GM06990 (cell line): ENCODE measurements around the gene ITGB8.

Source experiments
- DNase-seq: peaks from one replicate; pipeline ENCODE4 v3.0.0-alpha.2; 2011; ENCODE audit not compliant: insufficient read length; ENCODE audit errors: extremely low read depth
- H3K27me3 ChIP-seq: replicated peaks from 2 replicates; pipeline ENCODE4 v1.6.0; 2011; ENCODE audit warnings: low read length; ENCODE audit not compliant: control insufficient read depth, insufficient read depth
- H3K36me3 ChIP-seq: 2 replicates; pipeline ENCODE4 v1.5.1; 2011; ENCODE audit warnings: low read length; ENCODE audit not compliant: control insufficient read depth, insufficient read depth
- H3K4me3 ChIP-seq: replicated peaks from 2 replicates; pipeline ENCODE4 v1.5.1; 2011; ENCODE audit warnings: low read depth, mild to moderate bottlenecking, control low read depth, low read length
- TF ChIP-seq, protein P1 (sequence below): IDR thresholded peaks from 2 replicates; pipeline ENCODE4 v1.5.1; 2011; ENCODE audit warnings: low read length, control low read depth, mild to moderate bottlenecking, inconsistent platforms; ENCODE audit not compliant: insufficient read depth, poor library complexity, severe bottlenecking

Gene ITGB8

DNA sequence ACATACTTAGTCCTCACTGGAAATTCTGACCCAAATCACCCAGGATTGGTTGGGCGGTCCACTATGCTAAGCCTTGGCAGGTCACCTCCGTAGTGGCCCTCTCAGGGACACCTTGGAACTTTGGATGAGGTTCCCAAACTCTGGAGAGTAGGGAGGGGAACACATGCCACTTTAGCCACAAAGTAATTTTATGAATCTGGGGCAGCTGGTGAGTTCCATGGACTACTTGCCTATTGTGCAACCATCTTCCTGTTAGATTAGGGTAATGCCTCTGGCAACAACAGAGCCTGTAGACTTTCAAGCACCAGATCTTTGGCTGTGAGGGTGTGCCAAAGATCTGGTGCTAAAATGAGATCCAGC is 77.7 kb downstream of the ITGB8 start:
- Histone ChIP-seq H3K27me3 (no peaks in the 10 kb centered on the region), H3K4me3 (no peak overlapping the region), H3K36me3 (no peaks in the 10 kb centered on the region)
- DNase-seq: no peak
- TF ChIP-seq, protein P1, sequence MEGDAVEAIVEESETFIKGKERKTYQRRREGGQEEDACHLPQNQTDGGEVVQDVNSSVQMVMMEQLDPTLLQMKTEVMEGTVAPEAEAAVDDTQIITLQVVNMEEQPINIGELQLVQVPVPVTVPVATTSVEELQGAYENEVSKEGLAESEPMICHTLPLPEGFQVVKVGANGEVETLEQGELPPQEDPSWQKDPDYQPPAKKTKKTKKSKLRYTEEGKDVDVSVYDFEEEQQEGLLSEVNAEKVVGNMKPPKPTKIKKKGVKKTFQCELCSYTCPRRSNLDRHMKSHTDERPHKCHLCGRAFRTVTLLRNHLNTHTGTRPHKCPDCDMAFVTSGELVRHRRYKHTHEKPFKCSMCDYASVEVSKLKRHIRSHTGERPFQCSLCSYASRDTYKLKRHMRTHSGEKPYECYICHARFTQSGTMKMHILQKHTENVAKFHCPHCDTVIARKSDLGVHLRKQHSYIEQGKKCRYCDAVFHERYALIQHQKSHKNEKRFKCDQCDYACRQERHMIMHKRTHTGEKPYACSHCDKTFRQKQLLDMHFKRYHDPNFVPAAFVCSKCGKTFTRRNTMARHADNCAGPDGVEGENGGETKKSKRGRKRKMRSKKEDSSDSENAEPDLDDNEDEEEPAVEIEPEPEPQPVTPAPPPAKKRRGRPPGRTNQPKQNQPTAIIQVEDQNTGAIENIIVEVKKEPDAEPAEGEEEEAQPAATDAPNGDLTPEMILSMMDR: no peak

DNA sequence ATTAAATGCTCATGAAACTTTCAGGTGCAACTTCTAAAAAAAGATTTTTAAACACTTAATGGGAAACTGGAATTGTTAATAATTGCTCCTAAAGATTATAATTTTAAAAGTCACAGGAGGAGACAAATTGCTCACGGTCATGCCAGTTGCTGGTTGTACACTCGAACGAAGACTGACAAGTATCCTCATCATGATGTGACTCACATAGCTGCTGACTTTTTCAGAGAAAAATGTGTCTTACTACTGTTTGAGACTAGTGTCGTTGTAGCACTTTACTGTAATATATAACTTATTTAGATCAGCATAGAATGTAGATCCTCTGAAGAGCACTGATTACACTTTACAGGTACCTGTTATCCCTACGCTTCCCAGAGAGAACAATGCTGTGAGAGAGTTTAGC is 79.3 kb downstream of the ITGB8 start:
- no peak for DNase-seq
- H3K4me3 ChIP-seq: no peak overlapping the region
- no peaks in the 10 kb centered on the region for H3K27me3 ChIP-seq
- TF ChIP-seq, protein P1: no peak
- H3K36me3 ChIP-seq: no peaks in the 10 kb centered on the region

DNA sequence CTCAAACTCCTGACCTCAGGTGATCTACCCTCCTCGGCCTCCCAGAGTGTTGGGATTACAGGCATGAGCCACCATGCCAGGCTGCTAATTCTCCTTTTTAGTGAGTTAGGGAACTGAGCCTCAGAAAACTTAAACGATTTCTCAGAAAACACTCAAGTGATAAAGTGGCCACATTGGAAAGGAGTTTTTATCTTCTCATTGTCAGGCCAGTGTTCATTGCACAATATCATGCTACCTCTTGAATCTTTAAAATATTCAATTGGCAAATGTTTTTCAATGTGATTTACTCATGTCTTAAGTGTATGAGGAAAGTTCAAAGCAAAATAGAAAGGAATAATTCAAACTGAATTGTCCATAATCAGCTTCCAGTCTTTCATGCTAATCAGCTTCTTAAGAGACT is 80.7 kb downstream of the ITGB8 start:
- Histone ChIP-seq H3K36me3 (no peaks in the 10 kb centered on the region), H3K4me3 (no peak overlapping the region)
- TF ChIP-seq, protein P1: no peak

DNA sequence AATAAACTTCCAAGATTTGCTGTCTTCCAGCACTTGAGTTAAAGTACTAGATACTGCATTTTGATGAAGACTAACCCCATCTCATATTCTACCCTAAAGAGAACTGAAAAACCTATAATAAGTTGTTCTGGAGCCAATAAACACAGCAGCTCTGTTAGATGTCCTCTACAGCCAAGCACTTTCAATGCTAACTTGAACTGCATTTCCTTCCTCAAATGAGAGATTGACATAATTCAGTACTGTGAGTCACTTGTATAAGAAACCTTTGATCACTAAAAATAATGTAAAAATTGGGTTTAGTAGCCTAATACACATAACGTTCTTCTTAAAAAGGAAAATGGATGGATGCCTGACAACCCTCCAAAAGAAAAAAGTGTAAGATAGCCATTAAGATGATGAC is 81.3 kb downstream of the ITGB8 start:
- H3K27me3 ChIP-seq: no peaks in the 10 kb centered on the region
- DNase-seq: no peak
- TF ChIP-seq, protein P1: no peak
- no peak overlapping the region for H3K4me3 ChIP-seq
- no peaks in the 10 kb centered on the region for H3K36me3 ChIP-seq

More for the DNA sequence above, 80.7 kb downstream of the ITGB8 start:
- no peak for DNase-seq
- no peaks in the 10 kb centered on the region for H3K27me3 ChIP-seq

DNA sequence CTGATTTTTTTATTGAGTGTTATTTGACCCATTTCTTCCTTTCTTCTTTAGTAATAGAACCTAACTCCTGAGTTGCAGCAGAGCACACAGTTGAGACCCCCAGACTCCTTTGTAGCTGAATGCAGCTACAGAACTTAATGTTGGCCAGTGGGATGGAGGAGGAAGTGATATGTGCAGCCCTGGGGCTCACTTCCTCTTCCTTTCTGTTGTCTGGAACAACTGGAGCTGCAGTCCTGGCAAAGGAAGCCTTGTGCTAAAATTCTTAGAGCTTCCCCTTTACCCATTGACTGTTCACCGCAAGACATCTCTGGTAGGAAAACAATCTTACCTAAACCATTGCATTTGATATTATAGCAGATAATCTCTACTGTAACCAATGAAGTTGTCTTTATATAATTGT is 86.6 kb downstream of the ITGB8 start:
- Histone ChIP-seq H3K27me3 (no peaks in the 10 kb centered on the region), H3K4me3 (no peak overlapping the region), H3K36me3 (no peaks in the 10 kb centered on the region)
- TF ChIP-seq, protein P1: no peak
- DNase-seq: no peak

DNA sequence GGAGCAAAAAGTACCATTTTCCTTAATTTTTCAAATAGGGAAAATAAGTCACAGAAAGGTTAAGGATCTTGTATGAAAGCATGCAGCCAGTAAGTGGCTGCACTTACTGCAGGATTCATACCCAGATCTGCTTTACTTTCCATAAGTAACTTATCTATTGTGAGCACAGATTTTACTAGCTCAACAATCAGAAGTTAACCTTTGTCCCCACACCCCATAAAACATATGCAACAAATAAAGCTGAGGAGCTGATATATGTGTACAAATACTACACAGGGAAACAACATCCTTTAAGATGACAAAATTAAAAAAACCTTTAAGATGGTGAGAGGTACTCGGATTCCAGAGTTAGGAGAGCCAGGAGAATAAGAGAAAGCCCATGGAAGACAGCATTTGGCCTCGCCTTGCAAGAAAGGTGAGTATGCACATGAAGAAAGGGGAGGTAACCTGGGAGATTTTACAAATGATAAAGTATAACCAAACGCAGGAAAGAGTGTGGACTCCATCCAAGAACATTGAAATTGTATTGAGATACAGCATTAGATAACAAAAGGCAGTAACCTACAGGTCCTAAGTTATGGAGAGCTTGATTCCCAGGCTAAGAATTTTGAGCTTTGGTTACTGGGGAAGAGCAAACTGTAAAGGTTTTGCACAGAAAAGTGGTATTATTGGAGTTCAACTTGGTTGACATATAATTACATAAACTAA is 87.1 kb downstream of the ITGB8 start:
- no peaks in the 10 kb centered on the region for H3K27me3 ChIP-seq

More for the DNA sequence above, 87.1 kb downstream of the ITGB8 start:
- Histone ChIP-seq H3K4me3 (no peak overlapping the region), H3K36me3 (no peaks in the 10 kb centered on the region)
- no peak for DNase-seq
- TF ChIP-seq, protein P1: no peak
